ENCODE measurements around the gene FGF21.

FGF21 gene

DNA sequence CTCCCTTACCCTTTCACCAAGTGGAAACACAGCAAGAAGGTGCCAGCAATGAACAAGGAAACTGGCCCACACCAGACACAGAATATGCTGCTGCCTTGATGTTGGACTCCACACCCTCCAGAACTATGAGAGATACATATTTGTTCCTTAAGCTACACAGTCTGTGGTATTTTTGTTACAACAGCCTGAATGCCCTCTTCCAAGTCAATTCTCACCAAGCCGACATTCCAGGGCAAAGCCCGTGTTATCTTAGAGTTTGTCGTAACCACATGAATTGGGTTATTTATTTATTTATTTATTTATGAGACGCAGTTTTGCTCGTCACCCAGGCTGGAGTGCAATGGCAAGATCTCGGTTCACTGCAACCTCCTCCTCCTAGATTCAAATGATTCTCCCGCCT is 14.9 kb downstream of the FGF21 start:
- no peak for TF ChIP-seq YY1 (IDR thresholded peaks at IDR 0.05; ENCODE audit: insufficient read depth, insufficient read length)
- no peak for TF ChIP-seq ZNF274 (IDR thresholded peaks at IDR 0.05; ENCODE audit: low read depth, low read length)
- no peak for TF ChIP-seq SUZ12 (IDR thresholded peaks at IDR 0.05; ENCODE audit: extremely low read depth, insufficient read depth, insufficient read length)
- no peaks in the 10 kb centered on the region for H3K27me3 ChIP-seq (ENCODE audit: insufficient read depth, insufficient read length)
- no peak for DNase-seq (ENCODE audit: low read depth, low spot score)

GRCh38 chr19:48770734-48771472 is 15.6 kb downstream of the FGF21 start:
- Histone ChIP-seq H3K36me3 (ENCODE audit: insufficient read depth, insufficient read length, low read length) (no peaks in the 10 kb centered on the region), H3K4me1 (ENCODE audit: insufficient read depth, insufficient read length) (no peaks in the 10 kb centered on the region), H3K9ac (ENCODE audit: insufficient read length, low read depth) (no peak overlapping the region), H3K27me3 (ENCODE audit: insufficient read depth, insufficient read length) (no peaks in the 10 kb centered on the region), H3K4me3 (ENCODE audit: insufficient read length, low read depth) (no peak overlapping the region), H3K9me3 (ENCODE audit: insufficient read depth, low read length) (no peaks in the 10 kb centered on the region)
- no peak for DNase-seq (ENCODE audit: low read depth, low spot score)
- TF ChIP-seq YY1 (IDR thresholded peaks at IDR 0.05; ENCODE audit: insufficient read depth, insufficient read length) (no peak), SUZ12 (IDR thresholded peaks at IDR 0.05; ENCODE audit: extremely low read depth, insufficient read depth, insufficient read length) (no peak), ZNF274 (IDR thresholded peaks at IDR 0.05; ENCODE audit: low read depth, low read length) (no peak)

More for the DNA sequence above, 14.9 kb downstream of the FGF21 start:
- Histone ChIP-seq H3K36me3 (ENCODE audit: insufficient read depth, insufficient read length, low read length) (no peaks in the 10 kb centered on the region), H3K4me3 (ENCODE audit: insufficient read length, low read depth) (no peak overlapping the region), H3K9me3 (ENCODE audit: insufficient read depth, low read length) (no peaks in the 10 kb centered on the region), H3K4me1 (ENCODE audit: insufficient read depth, insufficient read length) (no peaks in the 10 kb centered on the region), H3K9ac (ENCODE audit: insufficient read length, low read depth) (no peak overlapping the region)

GRCh38 chr19:48772503-48772953 is 17.2 kb downstream of the FGF21 start:
- H3K4me3 ChIP-seq (ENCODE audit: insufficient read length, low read depth), result no peak overlapping the region
- no peaks in the 10 kb centered on the region for H3K27me3 ChIP-seq (ENCODE audit: insufficient read depth, insufficient read length)
- no peaks in the 10 kb centered on the region for H3K4me1 ChIP-seq (ENCODE audit: insufficient read depth, insufficient read length)
- H3K36me3 ChIP-seq (ENCODE audit: insufficient read depth, insufficient read length, low read length), result no peaks in the 10 kb centered on the region
- H3K9me3 ChIP-seq (ENCODE audit: insufficient read depth, low read length), result no peaks in the 10 kb centered on the region
- DNase-seq (ENCODE audit: low read depth, low spot score), result no peak
- TF ChIP-seq YY1 (IDR thresholded peaks at IDR 0.05; ENCODE audit: insufficient read depth, insufficient read length) (no peak), ZNF274 (IDR thresholded peaks at IDR 0.05; ENCODE audit: low read depth, low read length) (no peak), SUZ12 (IDR thresholded peaks at IDR 0.05; ENCODE audit: extremely low read depth, insufficient read depth, insufficient read length) (no peak)
- no peak overlapping the region for H3K9ac ChIP-seq (ENCODE audit: insufficient read length, low read depth)

DNA sequence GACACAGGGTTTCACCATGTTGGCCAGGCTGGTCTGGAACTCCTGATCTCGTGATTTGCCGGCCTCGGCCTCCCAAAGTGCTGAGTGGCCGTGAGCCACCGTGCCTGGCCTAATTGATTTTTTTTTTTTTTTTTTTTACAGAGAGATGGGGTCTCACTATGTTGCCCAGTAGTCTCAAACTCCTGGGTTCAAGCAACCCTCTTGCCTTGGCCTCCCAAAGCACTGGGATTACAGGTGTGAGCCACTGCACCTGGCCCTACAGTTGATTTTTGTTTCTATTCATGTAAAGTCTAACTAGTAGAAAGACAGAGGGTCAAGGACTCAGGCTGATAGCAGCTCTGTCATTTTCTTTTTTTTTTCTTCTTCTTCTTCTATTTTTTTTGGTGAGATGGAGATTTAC is 21.8 kb downstream of the FGF21 start:
- Histone ChIP-seq H3K4me1 (ENCODE audit: insufficient read depth, insufficient read length) (no peaks in the 10 kb centered on the region), H3K9me3 (ENCODE audit: insufficient read depth, low read length) (no peaks in the 10 kb centered on the region), H3K27me3 (ENCODE audit: insufficient read depth, insufficient read length) (no peaks in the 10 kb centered on the region), H3K4me3 (ENCODE audit: insufficient read length, low read depth) (no peak overlapping the region), H3K9ac (ENCODE audit: insufficient read length, low read depth) (no peak overlapping the region), H3K36me3 (ENCODE audit: insufficient read depth, insufficient read length, low read length) (no peaks in the 10 kb centered on the region)
- DNase-seq (ENCODE audit: low read depth, low spot score), result no peak
- no peak for TF ChIP-seq YY1 (IDR thresholded peaks at IDR 0.05; ENCODE audit: insufficient read depth, insufficient read length)
- TF ChIP-seq SUZ12 (IDR thresholded peaks at IDR 0.05; ENCODE audit: extremely low read depth, insufficient read depth, insufficient read length), result no peak
- TF ChIP-seq ZNF274 (IDR thresholded peaks at IDR 0.05; ENCODE audit: low read depth, low read length), result no peak

GRCh38 chr19:48777720-48778119 is 22.4 kb downstream of the FGF21 start:
- no peak for DNase-seq (ENCODE audit: low read depth, low spot score)
- no peak for TF ChIP-seq SUZ12 (IDR thresholded peaks at IDR 0.05; ENCODE audit: extremely low read depth, insufficient read depth, insufficient read length)
- H3K4me3 ChIP-seq (ENCODE audit: insufficient read length, low read depth), result no peak overlapping the region
- H3K36me3 ChIP-seq (ENCODE audit: insufficient read depth, insufficient read length, low read length), result no peaks in the 10 kb centered on the region
- no peaks in the 10 kb centered on the region for H3K9me3 ChIP-seq (ENCODE audit: insufficient read depth, low read length)
- H3K27me3 ChIP-seq (ENCODE audit: insufficient read depth, insufficient read length), result no peaks in the 10 kb centered on the region
- no peaks in the 10 kb centered on the region for H3K4me1 ChIP-seq (ENCODE audit: insufficient read depth, insufficient read length)
- H3K9ac ChIP-seq (ENCODE audit: insufficient read length, low read depth), result no peak overlapping the region

GRCh38 chr19:48779636-48780035 is 24.3 kb downstream of the FGF21 start:
- Histone ChIP-seq H3K9me3 (ENCODE audit: insufficient read depth, low read length) (no peaks in the 10 kb centered on the region), H3K9ac (ENCODE audit: insufficient read length, low read depth) (no peak overlapping the region), H3K36me3 (ENCODE audit: insufficient read depth, insufficient read length, low read length) (no peaks in the 10 kb centered on the region), H3K4me3 (ENCODE audit: insufficient read length, low read depth) (no peak overlapping the region), H3K27me3 (ENCODE audit: insufficient read depth, insufficient read length) (no peaks in the 10 kb centered on the region), H3K4me1 (ENCODE audit: insufficient read depth, insufficient read length) (no peaks in the 10 kb centered on the region)
- no peak for DNase-seq (ENCODE audit: low read depth, low spot score)
- no peak for TF ChIP-seq ZNF274 (IDR thresholded peaks at IDR 0.05; ENCODE audit: low read depth, low read length)
- no peak for TF ChIP-seq SUZ12 (IDR thresholded peaks at IDR 0.05; ENCODE audit: extremely low read depth, insufficient read depth, insufficient read length)
- TF ChIP-seq YY1 (IDR thresholded peaks at IDR 0.05; ENCODE audit: insufficient read depth, insufficient read length), result no peak

GRCh38 chr19:48780631-48781391 is 25.5 kb downstream of the FGF21 start:
- Histone ChIP-seq H3K36me3 (ENCODE audit: insufficient read depth, insufficient read length, low read length) (no peaks in the 10 kb centered on the region), H3K27me3 (ENCODE audit: insufficient read depth, insufficient read length) (no peaks in the 10 kb centered on the region), H3K4me3 (ENCODE audit: insufficient read length, low read depth) (no peak overlapping the region), H3K9ac (ENCODE audit: insufficient read length, low read depth) (no peak overlapping the region), H3K4me1 (ENCODE audit: insufficient read depth, insufficient read length) (no peaks in the 10 kb centered on the region), H3K9me3 (ENCODE audit: insufficient read depth, low read length) (no peaks in the 10 kb centered on the region)
- TF ChIP-seq ZNF274 (IDR thresholded peaks at IDR 0.05; ENCODE audit: low read depth, low read length) (no peak), SUZ12 (IDR thresholded peaks at IDR 0.05; ENCODE audit: extremely low read depth, insufficient read depth, insufficient read length) (no peak), YY1 (IDR thresholded peaks at IDR 0.05; ENCODE audit: insufficient read depth, insufficient read length) (no peak)
- DNase-seq (ENCODE audit: low read depth, low spot score), result no peak

All from NT2/D1 (cell line).